NCI-H187 (cell line): ENCODE data around the gene DPP6.
"Not testable (repeated sequence)": the region's sequence is repeated elsewhere in the genome, so short reads cannot be mapped to it uniquely, and the experiment has no call there.

ENCODE experiments used
- DNase-seq, 2 experiments: peaks; one replicate each; lab custom pipeline; 2025; lab: John Stamatoyannopoulos, UW

Gene DPP6

DNA sequence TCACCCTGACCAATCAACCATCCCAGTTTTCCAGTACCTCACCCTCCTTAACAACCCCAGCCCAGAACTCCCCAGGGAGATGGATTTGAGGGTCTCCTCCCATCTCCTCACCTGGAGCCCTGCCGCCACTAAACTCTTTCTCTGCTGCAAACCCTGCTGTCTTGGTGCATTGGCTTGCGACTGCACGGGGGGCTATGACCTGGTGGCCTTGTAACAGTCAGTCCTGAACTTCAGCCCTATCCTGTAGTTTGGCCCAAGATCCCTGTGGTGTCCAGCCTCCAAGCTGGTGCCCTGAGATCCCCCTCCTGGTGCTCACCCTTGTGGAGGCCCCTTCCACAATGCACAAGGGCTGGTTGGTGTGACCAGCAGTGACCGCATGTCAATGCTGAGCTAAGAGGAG is 858.8 kb downstream of the DPP6 start:
- DNase-seq, result no peak

- DNase-seq, result no peak
These were observed 859.2 kb downstream of the DPP6 start for GRCh38 chr7:154911411-154911810.

GRCh38 chr7:154911862-154912455 is 859.8 kb downstream of the DPP6 start:
- DNase-seq, result no peak

DNA sequence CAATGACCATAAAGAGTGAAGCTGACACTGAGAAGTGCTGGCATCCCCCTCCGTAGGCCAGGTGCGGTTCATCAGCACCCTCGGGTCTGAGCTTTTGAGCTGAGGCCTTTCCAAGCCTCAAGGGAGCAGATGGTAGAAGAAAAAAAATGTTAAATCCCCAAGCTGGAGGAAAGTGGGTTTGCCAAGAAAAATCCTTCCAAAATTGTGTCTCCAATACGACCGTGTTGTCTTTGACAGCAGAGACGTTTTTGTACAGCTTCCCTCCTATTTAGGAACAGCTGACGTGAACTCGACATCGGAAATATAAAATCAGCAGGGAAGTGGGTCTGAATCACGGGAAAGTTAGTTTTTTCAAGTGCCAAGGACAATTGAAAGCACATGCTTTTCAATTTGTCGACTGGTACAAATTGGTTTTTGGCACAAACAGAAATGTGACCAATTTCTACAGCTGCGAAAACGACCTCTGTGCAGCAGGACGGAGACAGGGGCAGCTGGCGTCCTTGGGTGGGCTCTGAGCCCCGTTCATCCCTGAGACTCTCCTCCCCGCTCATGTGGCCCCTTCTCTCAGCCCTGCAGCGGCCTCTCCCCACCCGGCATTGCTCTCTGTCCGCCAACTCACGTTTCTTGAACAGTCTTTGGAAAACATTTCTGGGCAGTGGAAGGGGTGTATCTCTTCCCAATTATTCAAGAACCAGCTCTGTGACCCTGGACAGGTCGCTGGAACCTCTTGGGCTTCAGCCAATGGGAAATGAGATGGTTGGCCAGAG is 860.9 kb downstream of the DPP6 start:
- no peak for DNase-seq

DNA sequence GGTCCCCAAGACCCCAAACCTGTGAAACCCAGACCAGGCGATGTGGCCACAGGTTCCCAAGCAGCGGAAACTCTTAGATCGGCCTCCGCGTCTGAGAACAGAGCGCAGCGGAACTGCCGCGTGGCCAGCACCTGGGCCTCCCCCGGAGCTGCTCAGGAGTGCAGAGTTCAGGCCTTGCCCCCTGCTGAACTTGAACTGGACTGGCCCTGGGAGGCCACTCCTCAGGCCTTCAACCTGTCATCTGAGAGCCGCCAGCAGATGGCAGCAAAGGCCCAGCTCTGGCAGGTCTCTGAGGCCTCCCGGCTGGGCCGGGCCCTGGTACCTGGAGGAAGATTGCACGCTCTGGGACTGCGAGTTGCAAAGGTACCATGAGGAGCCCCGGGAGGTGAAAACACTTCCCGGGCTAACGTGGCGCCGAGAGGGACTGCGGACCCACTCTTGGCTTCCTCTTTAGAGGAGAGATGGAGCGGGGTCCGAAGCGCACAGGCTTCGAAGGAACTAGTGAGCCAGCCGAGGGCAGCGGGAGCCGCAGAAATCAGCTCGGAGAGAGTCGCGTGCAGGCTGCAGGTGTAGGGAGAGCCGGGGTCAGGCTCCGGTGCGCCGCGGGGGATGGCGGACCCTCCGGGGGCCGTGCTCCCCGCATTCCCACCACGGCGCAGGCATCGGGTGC is 861.6 kb downstream of the DPP6 start:
- DNase-seq, result peak; percentile 35 to 63

- no peak for DNase-seq
These were observed 862.3 kb downstream of the DPP6 start for GRCh38 chr7:154914308-154914995.

DNA sequence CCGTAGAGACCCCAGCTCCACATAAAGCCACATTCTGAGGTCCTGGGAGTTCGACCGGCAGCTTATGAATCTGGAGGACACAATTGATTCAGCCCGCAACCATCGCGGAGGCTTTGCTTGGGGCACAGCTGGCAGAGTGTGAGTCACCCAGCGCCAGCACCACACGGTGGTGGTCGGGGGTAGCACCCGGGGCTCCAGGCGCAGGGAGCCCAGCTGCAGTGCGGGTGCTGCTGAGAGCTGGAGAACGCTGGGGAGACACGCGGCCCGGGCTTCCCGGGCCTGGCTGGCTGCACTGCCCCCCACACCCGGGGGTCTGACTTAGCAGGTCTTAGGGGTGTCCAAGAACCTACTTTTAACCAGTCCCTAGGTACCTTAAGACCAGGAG is 862.8 kb downstream of the DPP6 start:
- DNase-seq, result no peak

DNA sequence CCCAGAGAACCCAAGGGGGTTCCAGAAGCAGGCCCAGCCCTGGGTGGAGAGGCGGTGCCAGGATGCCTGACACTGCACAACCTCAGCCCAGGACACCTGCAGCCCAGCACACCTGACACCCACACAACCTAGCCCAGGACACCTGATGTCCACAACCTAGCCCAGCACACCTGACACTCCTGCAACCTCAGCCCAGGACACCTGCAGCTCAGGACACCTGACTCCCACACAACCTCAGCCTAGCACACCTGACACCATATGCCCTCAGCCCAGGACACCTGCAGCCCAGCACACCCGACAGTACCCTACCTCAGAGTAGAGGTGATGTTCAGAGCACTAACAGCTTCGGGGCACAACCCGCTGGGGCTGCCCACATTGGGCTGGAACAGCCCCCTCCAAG is 863.4 kb downstream of the DPP6 start:
- DNase-seq, result no peak

DNA sequence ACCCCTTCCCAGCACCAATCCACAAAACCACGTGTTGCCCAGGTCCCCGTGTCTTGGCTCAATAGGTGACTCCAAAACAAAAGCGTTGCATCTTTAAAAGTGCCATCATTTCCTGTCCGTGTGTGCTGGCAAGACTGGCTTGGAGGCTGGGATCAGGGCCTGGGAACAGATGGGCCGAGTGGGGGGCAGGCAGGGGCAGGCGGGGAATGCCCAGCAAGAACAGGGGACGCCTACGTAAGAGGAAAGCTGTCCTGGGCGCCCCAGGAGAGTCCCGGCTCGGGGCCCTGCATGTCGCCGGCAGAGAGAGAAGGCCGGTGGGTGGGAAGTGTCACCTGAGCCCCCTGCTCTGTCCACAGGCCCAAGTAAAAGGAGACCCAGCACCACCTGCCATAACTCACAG is 864.2 kb downstream of the DPP6 start:
- no peak for DNase-seq

DNA sequence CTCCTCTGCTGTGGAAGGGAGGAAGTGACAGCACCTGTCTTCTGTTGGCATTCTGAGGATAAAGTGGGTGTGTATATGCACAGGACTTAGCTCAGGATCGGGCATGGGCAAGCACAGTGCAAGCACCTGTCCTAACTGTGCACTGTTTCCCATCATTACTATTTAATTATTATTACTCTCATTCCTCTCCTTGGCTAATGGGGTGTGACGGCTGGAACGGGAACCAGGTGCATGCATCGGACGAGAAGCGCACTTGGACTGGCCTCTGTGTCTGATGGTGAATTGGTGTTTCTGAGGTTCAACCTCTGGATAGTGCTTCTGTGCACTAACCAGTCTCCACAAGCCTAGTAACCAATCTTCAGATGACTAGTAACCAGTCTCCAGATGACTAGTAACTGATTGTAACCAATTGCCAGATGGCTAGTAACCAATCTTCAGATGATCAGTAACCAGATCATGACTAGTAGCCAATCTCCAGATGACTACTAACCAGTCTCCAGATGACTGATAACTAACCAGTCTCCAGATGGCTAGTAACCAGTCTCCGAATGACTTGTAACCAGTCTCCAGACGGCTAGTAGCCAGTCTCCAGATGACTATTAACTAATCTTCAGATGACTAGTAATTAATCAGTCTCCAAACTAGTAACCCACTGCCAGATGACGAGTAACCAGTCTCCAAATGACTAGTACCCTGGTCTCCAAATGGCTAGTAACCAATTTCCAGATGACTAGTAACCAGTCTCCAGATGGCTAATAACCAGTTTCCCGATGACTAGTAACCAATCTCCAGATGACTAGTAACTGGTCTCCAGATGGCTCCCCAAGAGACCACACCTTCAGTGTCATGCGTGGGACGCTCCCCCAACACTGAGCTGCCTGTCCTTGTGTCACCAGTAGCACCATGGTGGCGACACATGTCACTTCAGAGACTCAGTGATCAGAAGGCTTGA is 864.9 kb downstream of the DPP6 start:
- no peak for DNase-seq

GRCh38 chr7:154917808-154918160 is 865.6 kb downstream of the DPP6 start:
- DNase-seq, result no peak

- no peak for DNase-seq
These were observed 866.1 kb downstream of the DPP6 start for GRCh38 chr7:154918266-154918665.

- no peak for DNase-seq
These were observed 866.5 kb downstream of the DPP6 start for GRCh38 chr7:154918741-154919140.

DNA sequence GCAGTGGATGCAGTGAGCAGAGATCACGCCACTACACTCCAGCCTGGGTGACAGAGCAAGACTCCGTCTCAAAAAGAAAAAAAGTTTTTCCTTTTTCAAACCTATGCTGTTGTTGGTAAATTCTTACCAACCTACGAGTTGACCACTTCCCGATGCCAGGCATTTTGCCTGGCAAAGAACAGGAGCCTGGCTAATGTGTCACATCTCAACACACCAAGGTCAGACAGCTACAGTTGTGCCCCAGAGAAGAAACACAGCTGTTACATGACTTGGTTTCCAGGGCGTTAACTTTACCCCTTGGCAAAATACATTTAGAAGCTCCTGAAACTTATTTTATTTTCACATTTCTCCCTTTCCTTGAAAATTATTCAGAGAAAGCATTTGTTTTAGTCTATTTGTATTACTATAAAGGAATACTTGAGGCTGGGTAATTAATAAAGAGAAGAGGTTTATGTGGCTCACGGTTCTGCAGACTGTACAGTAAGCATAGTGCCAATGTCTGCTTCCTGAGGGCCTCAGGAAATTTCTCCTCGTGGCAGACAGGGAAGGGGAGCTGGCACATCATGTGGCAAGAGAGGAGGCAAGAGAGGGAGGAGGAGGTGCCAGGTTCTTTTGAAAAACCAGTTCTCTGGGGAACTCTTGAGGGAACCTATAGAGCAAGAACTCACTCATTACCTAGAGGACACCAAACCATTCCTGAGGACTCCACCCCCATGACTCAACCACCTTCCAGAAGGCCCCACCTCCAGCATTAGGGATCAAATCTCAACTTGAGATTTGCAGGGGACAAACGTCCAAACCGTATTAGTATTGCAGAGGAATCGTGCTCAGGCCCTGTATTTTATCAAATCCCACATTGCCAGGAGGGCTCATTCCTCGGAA is 867.4 kb downstream of the DPP6 start:
- DNase-seq, result no peak

- DNase-seq, result not testable (repeated sequence)
These were observed 870.3 kb downstream of the DPP6 start for GRCh38 chr7:154922472-154922871.

- DNase-seq, result peak; percentile 68 to 80
These were observed 875.5 kb downstream of the DPP6 start for GRCh38 chr7:154927624-154928125.

DNA sequence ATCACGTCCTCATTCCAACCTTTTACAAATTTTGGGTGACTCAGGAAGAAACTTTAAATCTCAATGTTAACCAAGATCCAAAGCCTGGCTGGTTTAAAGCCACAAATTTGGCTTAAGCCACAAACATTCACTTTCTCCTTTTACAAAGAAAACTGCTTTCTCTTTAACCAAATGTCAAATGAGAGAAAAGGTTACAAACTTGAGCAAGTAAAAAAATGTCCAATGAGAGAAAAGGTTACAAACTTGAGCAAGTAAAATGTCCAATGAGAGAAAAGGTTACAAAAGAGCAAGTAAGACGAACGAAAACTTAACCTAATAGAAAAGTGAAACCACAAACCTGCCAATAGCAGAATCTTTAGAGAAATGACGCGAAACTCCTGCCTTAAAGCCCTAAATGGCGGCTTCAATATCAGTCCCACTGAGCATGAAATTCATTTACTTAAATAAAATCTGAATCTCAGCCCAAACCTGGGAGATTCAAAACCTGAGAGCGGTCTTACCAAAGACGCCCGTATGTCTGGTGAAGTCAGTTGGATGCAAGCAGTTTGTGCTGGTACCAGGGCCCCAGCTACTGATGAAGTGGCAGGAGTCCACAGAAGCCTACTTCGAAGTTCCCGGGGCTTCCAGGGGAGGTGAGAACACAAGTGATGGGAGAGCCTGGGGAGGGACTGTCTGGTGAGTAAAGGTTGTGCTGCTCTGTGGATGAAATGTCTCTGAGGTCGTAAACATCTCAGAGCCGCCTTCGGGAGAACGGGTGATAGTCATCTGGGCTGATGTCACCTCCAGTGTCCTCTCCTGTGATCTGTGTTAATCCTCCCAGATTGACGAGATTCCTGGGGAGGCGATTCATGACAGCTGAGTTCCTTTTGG is 876.2 kb downstream of the DPP6 start:
- peak; percentile 58 to 74 for DNase-seq

GRCh38 chr7:154929006-154929726 is 877.0 kb downstream of the DPP6 start:
- peak in 1 of 2 experiments; percentile 74 for DNase-seq

- no peak for DNase-seq
These were observed 879.7 kb downstream of the DPP6 start for GRCh38 chr7:154931906-154932305.
